Stimulated activated CD8-positive, alpha-beta memory T cell treated with anti-CD3 and anti-CD28 coated beads, Interleukin-15, amount 100 ng/mL, for 4 hours (primary cell): ENCODE data around the gene TMEM8B.

Source experiments
- DNase-seq, 2 donors: peaks; one replicate each; pipeline ENCODE4 v3.0.0-alpha.2; 2020; ENCODE audit warnings: low read depth in 2 of 2

The TMEM8B gene, protein sequence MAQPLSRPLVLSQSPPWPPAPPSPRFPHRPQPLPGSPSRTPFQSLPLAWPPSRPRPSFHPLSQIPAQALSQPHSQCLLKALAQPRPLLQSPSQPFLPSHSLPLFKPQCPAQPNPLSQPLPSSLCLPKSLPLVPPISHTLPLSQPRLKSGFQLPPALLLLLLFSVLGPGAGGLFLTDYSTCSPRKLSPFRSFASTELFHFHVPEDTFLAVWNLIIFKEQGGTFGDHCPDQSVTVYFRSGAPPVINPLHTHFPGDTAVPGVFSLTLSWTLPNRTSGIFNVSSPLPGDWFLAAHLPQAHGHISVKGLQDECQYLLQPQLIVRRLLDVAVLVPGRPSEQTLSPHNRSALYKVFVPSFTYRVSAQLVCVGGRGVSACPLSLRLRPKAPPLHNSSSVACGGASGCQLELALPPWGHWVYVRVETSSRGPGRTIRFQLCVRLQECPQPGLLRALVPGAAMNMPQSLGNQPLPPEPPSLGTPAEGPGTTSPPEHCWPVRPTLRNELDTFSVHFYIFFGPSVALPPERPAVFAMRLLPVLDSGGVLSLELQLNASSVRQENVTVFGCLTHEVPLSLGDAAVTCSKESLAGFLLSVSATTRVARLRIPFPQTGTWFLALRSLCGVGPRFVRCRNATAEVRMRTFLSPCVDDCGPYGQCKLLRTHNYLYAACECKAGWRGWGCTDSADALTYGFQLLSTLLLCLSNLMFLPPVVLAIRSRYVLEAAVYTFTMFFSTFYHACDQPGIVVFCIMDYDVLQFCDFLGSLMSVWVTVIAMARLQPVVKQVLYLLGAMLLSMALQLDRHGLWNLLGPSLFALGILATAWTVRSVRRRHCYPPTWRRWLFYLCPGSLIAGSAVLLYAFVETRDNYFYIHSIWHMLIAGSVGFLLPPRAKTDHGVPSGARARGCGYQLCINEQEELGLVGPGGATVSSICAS

DNA sequence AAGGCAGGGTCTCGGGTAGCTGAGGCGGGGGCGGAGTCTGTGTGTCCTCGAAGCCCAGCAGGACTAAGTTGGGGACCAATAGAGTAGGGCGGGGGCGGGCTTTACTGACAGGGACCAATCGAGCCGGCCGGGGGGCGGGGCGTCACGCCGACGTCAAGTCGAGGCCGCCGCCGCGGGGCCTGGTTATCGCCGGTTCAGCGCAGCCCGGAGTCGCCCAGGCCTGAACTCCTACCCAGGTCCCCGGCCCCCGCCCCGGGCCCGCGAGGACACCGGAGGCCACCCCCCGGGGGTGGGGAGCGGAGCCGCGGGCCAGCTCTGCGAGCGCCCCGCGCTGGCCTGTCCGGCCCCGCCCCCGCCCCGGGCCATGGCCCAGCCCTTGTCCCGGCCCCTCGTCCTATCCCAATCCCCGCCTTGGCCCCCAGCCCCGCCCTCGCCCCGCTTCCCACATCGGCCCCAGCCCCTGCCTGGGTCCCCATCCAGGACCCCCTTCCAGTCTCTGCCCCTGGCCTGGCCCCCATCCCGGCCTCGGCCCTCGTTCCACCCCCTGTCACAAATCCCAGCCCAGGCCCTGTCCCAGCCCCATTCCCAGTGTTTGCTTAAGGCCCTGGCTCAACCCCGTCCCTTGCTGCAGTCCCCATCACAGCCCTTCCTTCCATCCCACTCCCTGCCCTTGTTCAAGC lies at the start of gene TMEM8B:
Gene TMEM8B, plus strand, starts transcription at position 145 of the 680 bp plus-strand sequence. Its CDS starts 220 bp downstream, at position 365.
- peak; percentile 85 to 90 for DNase-seq

DNA sequence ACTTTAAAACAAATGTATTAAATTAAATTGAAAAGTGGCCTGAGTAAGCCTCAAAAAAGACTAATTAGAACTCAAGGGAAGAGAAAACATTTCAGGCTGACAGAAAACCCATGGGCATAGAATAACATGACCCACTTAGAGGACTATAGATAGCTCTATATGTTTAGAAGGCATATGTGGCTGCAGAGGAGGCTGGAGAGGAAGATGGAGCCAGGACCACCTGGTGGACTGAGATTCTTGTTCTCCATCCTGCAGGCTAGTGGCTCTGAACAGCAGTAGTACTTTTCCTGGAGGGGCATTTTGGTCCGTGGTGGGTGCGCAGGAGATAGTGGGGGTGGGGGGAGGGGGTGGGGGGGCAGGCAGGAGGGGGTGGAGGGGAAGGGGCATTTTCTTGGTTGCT lies 48.0 kb upstream of the TMEM8B start:
- no peak for DNase-seq

DNA sequence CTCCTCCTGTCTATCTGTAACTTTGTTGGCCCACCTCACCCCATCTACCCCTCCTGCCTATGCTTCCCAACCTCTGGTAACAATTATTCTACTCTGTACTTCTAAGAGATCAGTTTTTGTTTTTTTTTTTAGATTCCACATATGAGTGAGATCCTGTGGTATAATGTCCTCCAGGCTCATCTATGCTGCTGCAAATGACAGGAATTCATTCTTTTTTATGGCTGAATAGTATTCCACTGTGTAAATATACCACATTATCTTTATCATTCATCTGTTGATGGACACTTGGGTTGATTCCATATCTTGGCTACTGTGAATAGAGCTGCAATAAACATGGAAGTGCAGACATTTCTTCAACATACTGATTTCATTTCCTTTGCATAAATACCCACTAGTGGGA lies 45.6 kb upstream of the TMEM8B start:
- DNase-seq: no peak

DNA sequence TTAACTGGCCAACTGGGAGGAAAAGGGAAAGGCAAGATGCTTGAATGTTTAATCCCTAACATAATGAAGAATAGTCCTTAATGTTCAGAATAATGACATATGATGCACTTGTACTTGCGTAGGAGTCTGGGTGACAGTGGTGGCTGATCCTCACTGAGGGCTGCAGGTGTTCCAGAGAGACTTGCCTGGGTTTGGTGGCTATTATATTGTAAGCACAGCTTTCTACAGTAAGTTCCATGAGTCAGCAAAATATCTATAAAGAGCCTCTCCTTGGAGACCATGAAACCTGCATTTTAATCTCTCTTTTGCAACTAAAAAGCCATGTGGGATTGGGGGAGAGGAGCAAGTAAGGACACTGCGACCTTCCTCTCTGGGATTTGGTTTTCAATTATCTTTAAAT lies 39.5 kb upstream of the TMEM8B start:
- DNase-seq: no peak

DNA sequence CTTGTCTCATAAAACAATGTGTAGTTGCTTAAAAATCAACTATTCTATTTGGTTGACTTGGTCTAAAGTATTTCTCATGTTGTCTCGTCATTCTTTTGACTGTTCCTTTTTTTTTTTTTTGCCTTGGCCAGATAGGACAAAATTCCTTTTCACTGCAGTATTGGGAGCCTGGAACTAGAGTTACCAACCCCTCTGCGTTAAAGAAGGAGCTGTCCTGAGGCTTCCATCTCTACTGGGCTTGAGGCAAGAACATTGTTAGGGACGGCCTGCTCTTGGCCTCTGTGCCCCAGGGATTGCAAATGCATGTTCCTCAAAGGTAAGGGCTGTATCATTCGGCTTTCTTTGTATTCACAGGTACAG lies 39.0 kb upstream of the TMEM8B start:
- DNase-seq: no peak

DNA sequence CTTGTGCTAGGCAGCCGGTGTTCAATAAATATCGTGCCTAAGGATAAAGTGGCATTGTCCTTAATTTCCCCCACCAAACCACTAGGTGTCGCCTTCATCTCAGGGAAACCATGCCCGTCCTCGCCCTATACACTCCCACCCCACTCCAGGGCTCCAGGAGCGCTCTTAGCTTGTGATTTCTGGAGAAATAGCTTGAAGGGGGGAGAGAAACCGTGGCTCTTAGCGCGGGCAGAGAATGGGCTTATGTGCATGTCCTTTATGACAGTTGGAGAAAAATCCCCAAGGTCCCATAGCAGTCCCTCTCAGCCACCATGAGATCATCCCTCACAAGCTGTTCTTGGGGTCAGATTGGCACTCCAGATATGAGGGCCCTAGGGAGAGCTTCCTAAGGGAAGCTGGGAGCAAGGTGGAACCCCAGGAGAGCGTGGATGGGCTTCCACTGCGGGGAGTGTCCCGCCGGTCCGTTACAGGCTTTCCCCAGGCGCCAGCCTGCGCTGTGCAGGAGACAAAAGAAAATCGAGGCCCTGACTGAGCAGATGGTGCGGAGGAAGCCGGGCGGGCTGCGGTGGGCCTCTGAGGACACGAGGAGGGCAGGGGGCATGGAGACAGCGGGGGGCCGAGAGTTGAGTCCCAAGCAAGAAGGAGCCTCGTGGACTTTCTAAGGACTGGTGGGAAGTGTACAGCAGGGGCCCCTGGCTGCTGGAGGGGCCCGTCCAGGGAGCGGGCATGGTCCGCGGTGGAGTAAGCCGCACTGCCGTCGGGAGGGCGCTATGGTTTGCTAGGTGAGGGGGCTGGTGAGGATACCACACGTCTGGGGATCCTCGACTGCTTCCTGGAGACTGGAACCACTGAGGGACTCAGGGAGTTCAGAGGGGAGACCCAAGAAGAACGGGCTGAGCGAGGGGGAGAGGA lies 38.4 kb upstream of the TMEM8B start:
- DNase-seq: peak in 1 of 2 donors; percentile 29

DNA sequence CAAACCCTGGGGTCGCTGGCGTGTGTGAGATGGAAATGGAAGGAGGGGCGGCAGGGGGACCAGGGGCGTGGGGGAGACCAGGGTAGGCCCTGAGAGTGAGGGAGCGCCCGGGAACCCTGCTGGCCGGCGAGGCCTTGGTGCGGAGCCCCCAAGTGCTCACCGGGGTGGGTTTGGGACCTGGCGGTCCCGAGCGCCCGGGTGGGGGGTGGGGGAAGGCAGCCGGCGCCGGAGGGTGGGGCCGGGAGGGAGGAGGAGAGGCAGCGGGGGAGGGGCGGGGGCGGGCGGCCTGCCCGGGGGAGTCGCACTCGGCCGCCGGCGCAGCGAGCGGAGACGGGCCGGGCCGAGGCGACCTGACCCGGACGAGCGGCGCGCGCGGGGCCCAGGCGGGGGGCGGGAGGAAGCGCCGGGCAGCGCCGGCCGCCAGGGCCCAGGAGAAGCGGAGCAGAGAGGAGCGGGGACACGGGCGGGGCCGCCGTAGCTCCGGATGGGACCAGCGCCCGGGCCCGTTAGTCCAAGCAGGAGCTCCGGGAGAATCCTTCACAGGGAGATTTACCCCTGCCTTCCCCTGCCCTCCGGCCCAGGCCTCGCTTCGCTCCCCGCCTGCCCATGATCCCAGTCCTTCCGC lies 37.6 kb upstream of the TMEM8B start, which contains the start of gene NPR2:
Gene NPR2, plus strand, starts transcription at position 295 of the 625 bp plus-strand sequence. CDS start 818 bp downstream, outside the sequence.
- DNase-seq: no peak

DNA sequence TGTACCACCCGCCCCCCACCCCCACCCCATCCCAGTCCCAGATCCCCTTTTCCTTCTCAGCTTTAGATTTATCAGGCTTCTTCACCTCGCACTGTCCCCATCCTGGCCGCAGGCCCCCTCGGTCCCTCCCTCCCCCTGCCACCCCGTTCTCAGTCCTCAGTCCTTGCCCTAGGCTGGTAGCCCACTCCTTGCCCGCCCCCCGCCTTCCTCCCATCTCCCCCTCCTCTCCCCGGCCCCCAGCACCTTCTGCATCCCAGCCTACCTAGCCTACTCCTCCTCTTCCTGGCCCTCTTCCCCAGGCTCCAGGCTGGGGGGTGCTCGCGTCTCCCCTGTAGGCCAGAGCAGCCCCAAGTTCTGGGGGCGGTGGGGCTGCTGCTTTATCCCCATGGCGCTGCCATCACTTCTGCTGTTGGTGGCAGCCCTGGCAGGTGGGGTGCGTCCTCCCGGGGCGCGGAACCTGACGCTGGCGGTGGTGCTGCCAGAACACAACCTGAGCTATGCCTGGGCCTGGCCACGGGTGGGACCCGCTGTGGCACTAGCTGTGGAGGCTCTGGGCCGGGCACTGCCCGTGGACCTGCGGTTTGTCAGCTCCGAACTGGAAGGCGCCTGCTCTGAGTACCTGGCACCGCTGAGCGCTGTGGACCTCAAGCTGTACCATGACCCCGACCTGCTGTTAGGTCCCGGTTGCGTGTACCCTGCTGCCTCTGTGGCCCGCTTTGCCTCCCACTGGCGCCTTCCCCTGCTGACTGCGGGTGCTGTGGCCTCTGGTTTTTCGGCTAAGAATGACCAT lies 36.8 kb upstream of the TMEM8B start:
- DNase-seq: no peak

DNA sequence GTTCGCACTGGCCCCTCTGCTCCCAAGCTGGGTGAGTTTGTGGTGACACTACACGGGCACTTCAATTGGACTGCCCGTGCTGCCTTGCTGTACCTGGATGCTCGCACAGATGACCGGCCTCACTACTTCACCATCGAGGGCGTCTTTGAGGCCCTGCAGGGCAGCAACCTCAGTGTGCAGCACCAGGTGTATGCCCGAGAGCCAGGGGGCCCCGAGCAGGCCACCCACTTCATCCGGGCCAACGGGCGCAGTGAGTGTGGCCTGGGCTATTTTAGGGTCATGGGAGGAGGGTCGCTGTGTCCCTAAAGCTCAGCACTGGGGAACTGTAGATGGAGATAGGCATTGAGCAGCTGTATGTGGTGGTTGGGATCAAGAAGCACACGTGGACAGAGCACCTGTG lies 36.2 kb upstream of the TMEM8B start:
- DNase-seq: no peak

DNA sequence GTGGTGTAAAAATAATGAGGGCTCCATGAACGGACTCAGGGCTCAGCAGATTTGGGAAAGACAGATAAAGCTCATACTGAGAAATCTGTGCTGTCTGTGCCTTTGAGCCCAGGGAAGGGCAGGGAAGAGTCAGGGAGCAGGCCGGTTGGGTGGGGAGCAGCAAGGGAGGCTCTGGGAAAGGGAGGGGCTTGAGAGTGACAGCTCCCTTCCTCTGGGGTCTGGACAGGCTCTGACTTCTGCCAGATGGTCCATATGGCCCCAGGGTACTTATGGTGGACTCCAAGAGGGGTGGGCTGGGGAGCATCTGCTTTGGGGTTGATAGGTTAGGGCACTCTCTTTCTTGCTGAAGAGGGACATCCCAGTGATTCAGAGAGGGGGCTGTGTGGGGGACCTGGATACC lies 35.6 kb upstream of the TMEM8B start:
- DNase-seq: no peak

DNA sequence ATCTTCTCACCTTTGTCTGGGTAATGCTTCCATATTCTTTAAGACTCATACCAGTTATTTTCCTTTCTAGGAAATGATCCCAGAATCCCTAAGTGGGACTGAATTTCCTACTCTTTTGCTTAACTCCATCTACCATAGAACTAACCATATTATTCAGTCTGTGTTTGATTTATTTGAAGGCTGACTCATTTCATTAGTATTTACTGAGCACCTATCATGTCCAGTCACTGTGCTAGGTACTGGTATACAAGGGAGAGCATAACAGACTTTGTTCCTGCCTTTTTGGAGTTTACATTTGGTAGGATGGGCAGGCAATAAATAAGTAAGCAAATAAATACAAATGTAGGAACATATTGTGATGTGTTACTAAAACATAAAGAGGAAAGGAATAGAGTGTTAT lies 33.3 kb upstream of the TMEM8B start:
- no peak for DNase-seq

DNA sequence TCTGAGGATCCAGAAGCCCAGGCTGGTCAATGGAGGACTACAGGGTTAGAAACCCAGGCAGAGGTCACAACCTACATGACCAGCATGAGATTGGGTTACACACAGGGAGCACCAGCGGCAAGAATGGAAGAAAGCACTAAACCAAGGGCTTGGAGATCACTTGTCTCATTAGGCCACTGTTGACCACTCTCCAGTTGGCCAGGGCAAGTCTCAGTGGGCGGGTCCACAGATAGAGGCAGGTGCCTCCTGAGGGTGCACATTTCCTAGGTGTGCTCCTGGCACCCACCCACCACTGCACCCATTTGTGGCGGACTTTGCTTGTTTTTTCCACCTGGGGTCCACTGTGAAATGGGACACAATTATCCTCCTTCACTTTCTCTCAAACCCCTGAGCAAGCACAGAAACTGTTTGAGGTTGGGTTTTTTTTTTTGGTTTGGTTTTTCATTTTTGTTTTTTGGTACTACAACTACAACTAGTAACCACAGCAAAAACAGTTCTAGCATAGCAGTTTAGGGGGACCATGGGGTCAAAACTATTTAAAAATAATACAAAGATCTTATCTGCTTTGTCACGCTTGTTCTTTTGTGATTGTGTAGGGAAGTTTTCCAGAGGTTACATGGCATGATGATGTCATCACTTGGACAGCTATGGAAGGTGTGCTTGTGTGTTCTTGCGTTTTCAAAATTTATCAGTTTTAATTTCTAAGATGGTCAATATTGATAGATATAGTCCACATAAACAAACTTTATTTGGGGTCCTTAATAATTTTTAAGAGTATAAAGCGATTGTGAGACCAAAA lies 31.5 kb upstream of the TMEM8B start:
- no peak for DNase-seq

DNA sequence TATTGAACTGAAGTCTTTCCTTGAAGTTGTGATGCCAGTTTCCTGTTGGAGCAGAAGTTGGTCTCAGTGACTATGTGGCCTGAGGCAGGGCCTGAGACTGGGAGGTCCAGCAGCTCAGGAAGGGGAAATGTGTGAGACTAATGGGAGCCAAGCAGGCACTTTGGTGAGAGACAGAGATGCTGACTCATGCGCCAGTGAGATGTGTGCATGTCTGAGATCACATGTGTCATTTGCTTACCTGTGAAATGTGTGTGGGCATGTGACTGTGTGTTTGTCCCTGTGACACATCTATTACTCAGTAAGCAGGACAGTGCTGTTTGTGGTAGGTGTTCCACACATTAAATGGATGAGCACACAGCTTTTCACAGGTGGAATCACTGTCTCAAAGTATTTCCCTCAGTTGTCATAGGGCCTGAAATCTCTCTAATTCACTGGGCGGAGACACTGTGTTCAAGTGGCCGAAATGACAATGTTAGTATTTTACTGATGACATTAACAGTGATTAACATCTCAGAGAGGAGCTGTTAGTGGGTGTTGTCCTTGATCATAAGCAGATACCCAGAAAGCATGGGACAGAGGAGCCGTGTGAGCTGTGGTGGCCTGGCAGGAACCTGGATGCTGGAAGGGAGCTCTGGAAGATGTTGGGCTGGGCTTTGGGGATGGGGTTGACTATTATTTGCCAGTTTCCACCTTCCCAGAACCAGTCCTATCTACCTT lies 30.2 kb upstream of the TMEM8B start:
- DNase-seq: no peak

DNA sequence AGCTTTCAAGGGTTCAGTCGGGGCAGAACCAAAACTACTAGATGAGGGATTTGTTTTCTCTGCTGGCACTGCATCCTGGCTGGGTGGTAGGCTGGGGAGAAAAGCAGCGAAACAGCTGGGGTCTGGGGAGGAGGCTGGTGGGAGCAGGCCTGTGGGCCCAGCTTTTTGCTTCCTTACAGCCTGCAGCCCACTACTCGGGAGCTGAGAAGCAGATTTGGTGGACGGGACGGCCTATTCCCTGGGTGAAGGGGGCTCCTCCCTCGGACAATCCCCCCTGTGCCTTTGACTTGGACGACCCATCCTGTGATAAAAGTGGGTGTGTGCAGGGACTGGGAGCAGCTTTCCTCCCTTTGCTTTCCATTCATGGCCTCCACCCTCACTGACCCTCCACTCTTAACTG lies 28.5 kb upstream of the TMEM8B start:
- no peak for DNase-seq

DNA sequence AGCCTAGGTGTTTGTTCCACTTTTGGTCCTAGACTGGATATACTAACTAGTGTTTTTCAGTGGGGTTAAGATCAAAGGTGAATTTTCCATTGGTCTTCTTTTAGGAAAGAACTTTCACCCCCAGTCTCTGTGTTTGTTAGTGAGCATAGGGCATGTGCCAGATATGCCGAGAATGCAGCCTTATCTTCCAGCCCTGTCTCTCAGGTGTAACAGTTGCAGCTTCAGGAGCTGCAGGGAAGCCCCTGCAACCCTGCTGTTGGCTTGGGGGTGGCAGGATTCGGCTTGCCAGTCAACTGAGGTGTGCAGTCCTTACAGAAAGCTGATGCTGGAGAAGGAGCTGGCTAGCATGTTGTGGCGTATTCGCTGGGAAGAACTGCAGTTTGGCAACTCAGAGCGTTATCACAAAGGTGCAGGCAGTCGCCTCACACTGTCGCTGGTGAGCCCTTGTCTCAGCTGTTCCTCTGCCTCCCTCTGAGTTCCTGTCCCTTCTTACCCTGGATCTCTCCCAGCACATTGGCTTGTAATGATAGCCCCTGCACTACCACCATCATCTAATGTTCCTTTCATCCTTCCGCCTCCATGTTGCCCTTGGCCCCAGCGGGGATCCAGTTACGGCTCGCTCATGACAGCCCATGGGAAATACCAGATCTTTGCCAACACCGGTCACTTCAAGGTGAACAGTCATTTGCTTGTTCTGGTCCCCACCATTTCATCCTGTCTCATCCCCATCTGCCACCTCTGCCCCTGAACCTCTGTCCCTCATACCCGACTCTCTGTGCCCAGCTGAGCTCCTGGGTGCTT lies 27.5 kb upstream of the TMEM8B start:
- DNase-seq: no peak

DNA sequence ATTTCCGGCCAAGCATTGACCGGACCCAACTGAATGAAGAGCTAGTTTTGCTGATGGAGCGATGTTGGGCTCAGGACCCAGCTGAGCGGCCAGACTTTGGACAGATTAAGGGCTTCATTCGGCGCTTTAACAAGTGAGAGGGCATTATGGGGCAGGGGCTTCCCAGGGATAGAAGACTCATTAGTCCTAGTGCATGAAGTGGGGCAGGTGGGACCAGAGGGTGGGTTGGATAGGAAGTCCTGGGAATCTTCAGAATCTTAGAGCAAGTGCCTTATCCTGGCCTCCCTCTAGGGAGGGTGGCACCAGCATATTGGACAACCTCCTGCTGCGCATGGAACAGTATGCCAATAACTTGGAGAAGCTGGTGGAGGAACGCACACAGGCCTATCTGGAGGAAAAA lies 22.9 kb upstream of the TMEM8B start:
- no peak for DNase-seq

DNA sequence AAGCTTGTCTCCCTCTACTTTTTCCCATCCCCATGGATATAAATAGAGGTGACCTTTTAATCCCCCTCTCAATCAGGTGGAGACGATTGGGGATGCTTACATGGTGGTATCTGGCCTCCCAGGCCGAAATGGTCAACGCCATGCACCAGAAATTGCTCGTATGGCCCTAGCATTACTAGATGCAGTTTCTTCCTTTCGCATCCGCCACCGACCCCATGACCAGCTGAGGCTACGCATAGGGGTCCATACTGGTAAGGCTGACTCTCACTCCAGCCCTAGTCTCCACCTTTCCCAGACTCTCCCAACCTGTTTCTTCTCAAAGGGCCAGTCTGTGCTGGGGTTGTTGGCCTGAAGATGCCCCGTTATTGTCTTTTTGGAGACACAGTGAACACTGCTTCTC lies 20.6 kb upstream of the TMEM8B start:
- no peak for DNase-seq

DNA sequence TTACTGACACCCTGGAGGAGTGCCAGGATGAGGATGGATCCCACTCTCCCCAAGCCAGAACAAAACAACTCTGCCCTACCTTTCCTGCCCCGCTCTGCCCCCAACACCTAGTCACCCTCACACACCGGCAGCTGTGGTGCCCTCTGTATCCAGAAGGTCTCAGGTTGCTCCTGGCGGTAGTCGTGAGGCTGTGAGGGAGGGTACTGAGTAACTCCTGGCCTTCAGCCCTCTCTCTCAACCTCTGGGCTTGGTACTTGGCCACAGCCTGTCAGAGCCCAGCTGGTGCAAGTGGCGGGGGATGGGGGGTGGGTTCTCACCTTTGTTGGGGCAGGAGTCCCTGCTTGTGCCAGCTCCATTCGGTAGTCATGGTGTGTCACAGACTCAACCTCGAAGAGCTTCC lies 18.9 kb upstream of the TMEM8B start:
- no peak for DNase-seq
